Cortex of kidney (tissue), 1 donor: ENCODE measurements around the gene TNNT3.
"Not testable (repeated sequence)": the region's sequence is repeated elsewhere in the genome, so short reads cannot be mapped to it uniquely, and the experiment has no call there.

Experiments used
- DNase-seq: peaks from one replicate; lab custom pipeline; 2025; lab: John Stamatoyannopoulos, UW

TNNT3 gene

DNA sequence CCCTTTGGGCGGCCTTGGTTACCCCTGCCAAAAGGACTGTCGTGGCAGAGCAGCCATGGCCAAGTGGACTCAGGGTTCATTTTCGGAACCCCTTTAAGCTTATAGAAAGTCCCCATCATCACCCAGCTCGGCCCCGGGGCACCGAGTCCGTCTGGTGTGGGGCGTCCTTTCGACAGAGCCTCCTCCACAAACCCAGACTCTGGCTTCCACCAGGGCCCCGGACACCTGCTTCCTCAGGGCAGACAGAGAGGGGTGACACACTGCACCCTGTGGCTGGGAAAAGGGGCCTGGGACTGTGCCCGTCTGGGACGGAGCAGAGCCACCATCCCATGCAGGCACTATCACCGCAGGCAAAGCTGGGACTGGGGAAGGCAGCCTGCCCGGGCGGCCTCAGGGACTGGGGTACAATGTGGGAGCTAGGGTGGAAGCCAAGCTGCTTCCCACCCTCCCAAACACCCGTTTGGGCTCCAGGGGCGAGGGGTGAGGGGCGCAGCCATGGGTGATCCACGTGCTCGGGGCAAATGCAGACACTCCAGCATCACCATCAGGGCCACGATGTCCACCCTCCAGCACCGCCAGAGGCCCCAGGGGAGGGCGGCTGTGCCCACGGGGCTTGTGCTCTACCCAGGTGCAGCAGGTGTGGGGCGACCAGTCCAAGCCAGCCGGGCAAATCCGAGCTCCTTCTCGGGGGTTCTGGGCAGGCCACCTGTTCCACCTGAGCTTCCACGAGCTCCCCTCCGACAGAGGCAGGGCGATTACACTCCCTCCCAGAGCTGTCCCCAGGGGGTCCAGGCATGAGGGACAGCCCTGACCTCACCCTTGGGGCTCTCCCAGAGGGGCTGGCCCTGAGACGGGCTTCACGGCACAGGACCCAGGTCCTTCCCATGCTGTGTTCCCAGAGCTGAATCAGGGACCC is 15.9 kb downstream of the TNNT3 start:
- DNase-seq = no peak

DNA sequence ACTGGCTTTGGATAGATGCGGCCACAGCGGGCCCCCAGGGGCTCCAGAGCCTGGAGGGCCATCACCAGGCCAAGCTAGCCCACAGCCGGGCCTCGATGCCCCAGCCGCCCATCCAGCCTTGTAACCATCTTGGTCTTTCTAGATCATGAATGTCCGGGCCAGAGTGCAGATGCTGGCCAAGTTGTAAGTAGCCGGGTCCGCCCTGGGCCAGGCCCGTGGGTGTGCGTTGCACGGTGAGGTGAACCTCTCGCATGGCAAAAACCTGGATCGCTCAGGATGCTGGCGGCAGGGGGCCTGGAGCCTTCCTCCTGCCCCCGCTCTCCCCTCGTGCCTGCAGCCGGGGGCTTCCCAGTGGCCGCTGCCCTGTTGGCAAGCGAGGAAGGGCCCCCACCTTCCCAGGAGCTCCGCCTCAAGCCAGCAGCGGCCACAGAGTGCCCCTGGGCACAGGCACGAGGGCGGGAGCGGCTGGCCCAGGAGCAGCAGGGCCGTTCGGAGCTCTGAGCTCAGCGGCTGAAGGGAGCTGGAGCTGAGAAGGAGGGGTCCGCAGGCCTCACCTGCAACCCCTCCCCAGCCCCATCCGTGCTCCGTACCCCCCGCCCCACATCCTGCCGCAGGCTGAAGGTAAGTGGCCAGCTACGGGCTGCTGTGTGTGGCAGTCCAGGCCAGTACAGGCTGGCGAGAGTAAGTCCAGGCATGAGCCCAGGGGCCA is 16.7 kb downstream of the TNNT3 start:
- DNase-seq = no peak

DNA sequence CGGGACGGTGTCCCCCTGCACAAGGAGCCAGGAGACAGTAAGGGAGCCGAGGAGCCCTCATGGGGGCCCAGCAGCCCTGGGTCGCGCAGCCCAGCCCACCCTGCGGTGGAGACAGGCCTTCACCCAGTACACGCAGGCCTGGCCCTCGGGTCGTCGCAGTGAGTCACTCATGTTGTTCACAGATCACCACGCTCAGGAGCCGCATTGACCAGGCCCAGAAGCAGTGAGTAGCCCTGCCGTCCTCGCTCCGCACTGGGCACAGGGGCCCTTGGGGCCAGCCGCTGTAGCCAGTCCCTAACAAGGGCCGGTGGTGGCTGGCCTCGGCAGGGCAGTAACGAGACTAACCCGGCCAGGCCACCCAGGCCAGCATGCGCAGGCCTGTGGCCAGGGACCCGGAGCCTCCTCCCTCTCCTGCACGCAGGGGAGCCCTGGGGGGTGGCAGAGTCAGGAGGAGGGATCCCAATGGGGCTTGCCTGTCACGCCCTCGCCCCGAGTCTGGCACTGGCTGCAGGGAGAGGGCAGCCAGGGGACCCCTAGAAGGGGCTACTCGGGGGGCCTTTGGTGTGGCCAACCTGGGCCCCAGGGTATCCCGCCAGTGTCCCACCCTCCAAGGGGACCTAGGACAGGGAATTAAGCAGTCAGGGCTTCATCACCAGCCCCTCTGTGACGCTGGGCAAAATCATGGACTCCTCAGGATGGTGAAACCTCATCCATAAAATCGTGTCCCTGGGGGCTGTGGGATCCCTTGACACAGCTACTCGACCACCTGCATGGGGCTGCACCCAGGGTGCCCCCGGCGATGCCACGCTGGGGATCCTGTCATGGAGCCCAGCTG is 17.5 kb downstream of the TNNT3 start:
- DNase-seq = no peak

DNA sequence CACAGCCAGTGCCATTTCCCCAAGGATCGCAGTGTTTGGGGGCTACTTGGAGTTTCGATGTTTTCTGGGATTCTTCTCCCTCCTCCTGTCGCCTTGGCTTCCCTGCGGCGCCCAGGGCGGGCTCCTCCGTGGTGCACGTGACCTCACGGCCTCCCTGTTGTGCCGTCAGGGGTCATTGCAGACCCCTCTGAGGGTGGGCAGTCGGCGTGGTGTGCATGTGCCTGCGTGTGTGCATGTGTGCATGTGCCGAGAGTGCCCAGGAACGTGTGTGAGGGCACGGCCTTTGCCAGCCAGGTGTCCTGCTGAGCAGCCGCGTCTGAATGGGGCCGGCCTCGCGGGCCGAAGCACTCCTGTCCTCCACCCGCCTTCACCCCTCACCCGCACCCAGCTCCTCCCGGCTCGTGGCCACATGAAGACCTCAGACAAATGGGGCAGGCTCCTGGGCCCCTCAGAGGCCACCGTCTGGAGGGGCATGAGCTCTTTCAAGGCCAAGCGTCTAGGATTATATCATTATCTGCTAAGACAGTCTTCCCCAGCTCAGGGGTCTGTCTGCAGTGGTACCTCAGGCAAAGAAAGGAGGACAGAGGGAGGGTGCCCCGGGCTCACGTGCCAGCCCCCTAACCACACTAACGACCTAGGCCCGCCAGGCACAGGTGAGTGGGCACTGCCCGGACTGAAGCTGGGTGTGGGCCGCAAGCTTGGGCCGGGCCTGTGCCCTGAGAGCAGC is 18.3 kb downstream of the TNNT3 start:
- no peak for DNase-seq

DNA sequence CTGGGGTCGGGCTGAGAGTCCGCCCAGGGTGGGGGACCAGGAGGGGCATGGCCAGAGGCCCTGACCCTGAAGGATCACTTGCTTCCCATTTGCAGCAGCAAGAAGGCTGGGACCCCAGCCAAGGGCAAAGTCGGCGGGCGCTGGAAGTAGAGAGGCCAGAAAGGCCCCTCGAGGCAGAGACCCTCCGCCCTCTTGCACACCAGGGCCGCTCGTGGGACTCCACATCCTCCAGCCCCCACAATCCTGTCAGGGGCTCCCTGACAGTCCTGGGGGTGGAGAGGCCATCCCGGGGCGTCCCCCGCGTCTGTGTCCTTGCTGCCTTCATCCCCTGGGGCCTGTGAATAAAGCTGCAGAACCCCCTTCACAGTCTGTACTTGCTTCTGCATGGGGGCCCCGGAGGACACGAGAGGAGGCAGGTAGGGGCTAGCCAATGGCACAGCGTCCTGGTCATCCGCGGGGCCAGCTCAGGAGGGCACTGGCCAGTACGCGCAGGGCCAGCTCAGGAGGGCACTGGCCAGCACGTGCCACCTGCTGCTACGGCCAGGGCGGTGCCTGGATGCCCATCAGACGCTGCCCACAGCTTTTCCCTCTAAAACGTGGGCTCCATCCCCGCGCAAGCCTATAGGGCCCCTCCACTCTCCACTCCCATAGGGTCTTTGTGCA is 19.0 kb downstream of the TNNT3 start:
- no peak for DNase-seq

DNA sequence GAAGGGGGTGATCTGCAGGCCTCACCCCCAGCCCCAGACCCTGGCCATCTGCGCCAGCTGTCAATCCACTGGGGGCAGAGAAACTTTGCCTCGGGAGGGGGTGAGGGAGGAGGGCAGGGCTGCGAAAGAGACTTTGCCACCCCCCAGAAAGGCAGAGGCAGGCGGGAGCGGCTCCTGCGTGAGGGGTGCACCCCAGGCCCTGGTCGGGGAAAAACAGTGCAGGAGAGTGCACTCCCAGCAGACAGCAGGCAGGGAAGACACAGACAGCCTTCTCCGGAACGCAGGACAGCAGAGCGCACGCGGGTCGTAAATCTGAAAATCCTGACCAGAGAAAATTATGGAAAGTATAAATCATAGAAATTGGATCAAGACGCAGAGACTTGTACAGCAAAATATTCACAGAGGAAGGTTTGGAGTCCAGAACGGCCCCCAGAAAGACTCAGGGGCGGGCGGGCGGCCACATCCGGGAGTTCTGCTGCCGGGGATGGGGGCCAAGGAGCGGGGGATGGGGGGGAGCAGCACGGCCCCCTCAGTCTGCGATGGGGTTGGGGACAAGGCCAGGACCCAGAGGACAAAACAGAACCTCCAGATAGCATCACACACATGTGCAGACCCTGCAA is 19.6 kb downstream of the TNNT3 start:
- no peak for DNase-seq

DNA sequence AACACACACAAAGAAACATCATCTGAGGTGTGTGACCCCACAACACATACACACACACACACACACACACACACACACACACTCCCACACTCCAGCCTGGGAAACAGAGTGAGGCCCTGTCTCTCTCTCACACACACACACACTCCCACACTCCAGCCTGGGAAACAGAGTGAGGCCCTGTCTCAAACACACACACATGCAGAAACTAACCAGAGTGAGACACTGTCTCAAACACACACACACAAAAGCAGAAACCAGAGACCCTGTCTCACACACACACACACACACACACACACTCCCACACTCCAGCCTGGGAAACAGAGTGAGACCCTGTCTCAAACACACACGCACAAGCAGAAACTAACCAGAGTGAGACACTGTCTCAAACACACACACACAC is 20.3 kb downstream of the TNNT3 start:
- not testable (repeated sequence) for DNase-seq

DNA sequence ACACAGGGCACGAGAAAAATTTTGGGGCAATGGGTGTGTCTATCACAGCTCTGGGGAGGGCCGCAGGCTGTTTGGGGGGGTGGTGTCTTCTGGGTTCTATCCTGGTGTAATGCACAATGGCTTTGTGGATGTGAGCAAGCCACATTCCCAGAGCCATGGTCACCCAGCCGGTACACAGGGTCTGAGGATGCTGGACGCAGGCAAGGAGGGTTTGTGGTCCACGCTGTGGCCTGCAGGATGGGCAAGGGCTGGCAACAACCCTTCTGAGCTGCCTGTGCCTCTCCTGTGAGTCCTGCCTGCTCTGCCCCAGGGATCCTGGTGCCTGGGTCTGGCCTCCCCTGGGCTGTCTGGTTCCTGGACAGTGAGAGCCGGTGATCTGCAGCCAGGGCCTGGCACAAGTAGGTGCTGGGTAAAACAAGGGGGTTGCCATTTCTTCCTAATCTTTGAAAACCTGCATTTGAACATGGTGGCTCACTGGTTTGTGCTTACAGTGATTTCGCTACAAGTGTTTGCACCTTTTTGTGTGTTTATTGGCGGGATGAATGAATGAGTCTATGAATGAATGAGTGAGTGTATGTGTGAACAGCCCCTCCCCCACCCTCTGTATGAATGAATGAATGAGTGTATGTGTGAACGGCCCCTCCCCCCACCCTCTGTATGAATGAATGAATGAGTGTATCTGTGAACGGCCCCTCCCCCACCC is 23.2 kb downstream of the TNNT3 start:
- no peak for DNase-seq

DNA sequence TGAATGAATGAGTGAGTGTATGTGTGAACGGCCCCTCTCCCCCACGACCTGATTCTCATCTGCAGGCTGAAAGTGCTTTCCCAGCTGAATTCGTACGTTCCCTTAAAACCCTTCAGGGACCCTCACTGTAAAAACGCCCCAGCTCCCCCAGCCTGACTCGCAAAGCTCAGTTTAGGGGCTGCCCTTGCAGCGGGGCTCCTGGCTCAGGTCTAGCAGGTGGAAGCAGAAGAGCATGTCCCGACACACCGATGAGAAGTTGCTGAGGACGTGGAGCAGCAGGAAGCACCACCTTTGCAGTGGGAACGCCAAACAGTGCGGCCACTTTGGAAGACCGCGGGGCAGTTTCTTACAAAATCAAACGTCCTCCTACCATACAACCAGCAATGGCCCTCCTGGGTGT is 24.1 kb downstream of the TNNT3 start:
- no peak for DNase-seq

DNA sequence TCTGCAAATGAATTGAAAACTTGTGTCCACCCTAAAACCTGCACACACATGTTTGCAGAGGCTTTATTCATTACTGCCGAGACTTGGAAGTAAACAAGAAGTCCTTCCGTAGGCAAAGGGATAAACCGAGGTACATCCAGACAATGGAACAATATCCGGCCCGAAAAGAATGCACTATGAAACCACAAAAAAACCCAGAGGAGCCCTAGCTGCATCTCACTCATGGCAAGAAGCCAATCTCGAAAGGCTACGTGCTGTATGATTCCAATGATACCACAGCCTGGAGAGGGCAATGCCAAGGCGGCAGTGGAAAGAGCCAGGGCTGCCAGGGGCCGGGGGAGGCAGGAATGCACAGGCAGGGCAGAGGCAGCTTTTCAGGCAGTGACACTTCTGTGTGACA is 24.5 kb downstream of the TNNT3 start:
- no peak for DNase-seq

DNA sequence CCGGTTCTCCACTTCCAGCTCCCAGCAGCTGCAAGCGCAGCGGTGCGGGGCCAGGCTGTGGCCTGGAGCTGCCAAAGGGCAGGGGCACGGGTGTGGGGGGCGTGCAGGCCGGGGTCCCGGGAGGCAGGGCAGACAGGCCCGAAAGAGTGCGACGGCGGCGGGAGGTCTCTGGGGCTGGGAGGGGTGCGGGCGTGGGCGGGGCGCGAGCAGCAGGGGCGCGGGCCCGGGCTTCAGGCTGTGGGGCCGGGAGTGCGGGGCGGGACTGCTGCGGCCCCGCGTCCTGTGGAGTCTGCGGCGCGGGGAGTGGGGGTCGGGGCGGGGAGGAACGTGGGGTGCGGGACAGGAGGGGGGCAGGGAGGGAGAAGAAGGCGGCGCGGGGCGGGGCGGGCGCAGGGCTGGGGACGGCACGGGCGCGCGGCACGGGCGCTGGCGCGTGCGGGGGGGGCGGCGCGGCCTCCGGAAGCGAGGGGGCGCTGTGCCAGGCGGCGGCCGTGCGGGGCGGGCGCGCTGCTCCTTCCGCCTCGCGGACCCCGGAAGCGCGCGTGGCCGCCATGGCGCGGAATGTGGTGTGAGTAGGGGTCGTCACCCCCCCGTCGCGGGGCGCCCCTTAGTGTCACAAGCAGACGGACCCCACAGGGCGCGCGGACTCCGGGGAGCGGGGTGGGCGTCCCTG is 27.4 kb downstream of the TNNT3 start, which contains the start of gene MRPL23:
MRPL23 (plus strand) TSS at position 521 of the 673 bp plus-strand sequence; CDS start at position 552, 31 bp downstream.
- no peak for DNase-seq

DNA sequence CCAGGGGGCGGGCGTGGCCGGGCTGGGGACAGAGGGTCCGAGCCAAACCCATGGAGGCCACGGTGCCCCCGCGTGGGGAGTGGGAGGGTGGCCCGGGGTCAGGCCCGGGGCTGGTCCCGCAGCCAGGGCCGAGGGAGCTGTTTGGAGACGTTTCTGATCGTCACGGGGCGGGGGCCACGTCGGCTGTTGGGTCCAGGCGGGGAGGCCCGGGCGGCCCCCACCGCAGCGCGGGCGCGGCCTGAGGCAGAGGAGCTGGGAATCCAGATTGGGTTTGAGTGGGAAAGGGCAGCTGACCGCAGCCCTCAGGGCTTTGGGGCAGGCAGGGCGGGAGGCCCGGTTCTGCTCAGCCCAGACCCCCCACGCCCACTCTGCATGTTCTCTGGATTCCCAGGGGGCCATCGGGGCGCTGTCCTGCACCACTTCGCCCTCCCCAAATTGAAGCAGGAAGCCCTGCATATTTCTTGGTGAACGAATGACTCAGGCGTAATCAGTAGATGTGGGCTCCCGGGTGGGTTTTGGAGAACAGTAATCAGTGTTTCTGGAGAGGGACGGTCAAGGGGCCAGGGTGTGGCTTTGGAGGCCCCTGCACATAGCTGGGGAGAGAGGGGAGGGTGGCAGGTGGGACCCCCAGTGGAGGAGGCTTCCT is 28.2 kb downstream of the TNNT3 start:
- DNase-seq = no peak

DNA sequence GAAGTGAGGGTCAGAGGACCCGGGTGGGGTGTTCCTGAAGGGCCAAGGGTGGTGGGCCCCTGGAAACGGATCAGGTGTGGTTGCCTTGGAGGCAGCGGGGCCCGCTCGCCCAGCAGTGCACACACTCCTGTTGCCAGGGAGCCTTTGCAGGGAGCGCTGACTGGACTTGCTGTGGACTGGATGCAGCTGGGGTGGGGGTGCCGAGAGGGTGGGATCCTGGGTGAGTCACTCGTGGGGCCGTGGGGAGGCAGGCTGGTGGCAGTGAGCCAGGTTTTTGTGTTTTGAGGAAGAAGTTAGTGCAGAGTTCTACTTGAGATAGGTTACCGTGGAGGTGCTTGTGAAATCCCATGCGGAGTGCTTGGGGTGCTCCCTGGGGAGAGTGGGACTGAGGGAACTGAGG is 28.9 kb downstream of the TNNT3 start:
- DNase-seq = no peak

DNA sequence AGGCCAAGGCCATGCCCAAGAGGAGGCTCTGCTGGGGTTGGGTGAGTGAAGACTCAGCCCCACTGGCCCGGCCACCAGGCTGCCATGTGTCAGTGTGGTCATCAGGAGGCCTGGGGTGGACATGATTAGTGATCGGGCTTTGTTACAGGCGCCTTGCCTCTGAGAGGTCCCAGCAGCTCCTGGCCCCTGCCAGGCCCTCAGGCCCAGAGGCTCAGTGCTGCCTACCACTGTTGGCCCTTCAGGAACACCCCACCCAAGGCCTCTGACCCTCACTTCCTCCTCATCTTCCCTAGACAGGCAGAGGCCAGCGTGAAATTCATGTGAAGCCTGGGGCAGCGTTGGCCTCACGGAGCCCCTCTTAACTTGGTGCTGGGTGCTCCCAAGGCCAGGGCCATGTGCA is 29.8 kb downstream of the TNNT3 start:
- DNase-seq = no peak

DNA sequence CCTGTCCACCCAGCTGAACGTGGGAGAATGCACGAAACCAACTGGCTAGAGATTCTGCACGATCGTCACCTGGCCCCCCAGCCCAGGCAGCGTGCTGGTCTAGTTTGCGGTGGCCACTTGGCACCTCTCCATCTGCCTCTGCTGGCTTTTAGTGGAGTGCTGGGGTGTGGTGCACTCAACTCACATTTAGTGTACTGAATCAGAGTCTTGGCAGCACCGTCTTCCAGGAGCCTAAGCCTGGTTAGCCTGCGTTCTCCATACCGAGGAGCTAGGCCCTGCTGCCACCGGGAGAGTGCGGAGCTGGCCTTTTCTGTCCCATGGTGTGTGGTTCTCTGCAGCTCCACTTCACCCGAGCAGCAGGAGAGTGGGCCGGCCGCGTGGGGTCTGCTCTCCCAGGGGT is 30.4 kb downstream of the TNNT3 start:
- DNase-seq = no peak

DNA sequence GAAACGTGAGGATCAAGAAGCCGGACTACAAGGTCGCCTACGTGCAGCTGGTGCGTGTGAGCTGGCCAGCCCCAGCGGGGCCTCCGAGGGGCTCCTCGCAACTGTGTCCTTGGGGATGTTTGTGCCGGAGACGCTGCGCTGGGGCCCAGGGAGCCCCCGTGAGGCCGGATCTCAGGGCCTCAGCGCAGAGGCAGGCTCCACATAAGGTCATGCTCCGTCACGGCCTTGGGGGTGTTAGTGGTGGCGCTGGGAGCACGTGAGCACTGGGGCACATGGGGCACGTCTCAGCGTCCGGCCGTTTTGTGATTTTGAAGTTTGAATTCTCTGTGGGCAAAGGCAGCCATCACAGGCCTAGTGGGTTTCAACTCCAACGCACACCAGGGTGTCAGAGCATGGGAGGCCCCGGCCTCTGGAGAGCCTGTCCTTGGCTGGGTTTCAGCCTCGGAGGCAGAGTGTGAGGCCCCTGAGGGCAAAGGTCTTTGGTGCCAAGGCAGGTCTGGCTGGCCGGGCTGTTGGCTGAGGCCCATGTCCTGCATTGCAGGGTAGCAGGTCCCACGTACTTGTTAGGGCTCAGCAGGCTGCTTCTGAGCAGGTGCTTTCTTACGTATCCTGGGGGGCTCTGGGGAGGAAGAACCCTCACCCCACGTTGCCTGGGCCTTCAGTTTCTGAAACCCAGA is 33.4 kb downstream of the TNNT3 start:
- DNase-seq = no peak

DNA sequence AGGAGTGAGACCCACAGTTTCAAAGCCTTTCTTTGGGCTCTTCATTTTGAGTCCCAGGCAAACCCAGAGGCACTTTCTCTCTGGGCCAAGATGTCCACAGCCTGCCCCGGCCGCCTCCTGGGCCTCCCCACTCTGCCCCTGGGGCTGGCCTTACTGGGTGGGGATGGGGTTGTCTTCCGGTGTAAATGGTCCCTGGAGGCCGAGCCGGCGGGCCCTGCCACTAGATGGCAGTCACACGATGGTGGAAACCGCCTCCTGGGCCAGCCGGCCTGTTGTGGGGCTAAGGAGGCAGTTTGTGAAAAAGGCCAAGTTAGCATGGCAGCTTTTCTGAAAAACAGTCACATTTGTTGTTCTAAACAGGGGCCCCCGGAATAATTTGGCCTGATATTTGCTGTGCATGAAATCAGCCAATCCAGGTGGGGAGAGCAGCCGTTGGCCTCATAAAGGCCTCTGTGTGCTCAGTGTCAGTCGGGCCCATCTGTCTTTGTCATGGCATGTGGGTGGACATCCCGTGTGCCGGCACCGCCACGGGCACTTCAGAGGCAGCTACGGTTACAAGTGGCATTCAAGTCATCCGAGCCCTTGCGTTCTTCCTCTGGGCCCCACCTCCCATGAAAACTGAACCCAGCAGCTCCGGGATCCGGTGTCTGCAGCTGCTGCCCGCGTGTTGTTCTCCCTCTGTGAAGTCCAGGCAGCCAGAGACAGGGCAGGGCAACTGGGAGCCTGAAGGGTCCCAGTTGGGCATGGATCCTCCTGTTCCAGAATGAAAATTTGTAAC is 34.2 kb downstream of the TNNT3 start:
- no peak for DNase-seq

DNA sequence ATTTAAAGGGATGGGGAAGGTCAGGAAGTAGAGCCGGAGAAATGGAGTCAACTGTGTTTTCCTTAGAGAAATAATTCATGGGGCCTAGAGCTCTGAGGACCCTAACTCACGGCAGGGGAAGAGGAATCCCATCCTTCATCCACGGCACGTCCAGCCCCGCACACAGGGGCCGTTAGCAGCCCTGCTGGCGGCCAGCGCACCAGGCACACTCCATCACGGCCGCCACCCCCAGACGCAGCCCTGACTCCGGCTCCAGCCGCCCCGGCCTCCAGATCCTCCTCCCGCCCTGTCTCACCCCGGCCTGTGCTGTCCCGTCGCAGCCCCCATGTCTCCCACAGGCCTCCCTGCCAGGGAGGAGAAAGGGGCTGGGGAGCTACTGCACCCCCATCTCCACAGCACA is 38.9 kb downstream of the TNNT3 start:
- DNase-seq = no peak
